ENCODE measurements around the gene RAB11B.
A peak's percentile ranks its signal among the peaks of the same experiment; 100 is the strongest.
"Not testable (repeated sequence)": the region's sequence is repeated elsewhere in the genome, so short reads cannot be mapped to it uniquely, and the experiment has no call there.

RAB11B gene

GRCh38 chr19:8421484-8422461 is 31.6 kb downstream of the RAB11B start:
- Histone ChIP-seq H3K4me3 (ENCODE audit: low read length) (no peak overlapping the region), H3K27me3 (ENCODE audit: insufficient read depth, low read length) (no peaks in the 10 kb centered on the region), H3K27ac (ENCODE audit: low read length) (no peak overlapping the region), H3K36me3 (ENCODE audit: insufficient read depth, low read depth, low read length) (no peaks in the 10 kb centered on the region), H3K9me3 (ENCODE audit: insufficient read depth, low read depth, low read length) (no peaks in the 10 kb centered on the region), H3K9ac (ENCODE audit: low read depth, low read length) (no peak overlapping the region), H3K4me1 (ENCODE audit: insufficient read depth, low read length) (no peaks in the 10 kb centered on the region)

- Histone ChIP-seq H3K9ac (ENCODE audit: low read depth, low read length) (no peak overlapping the region), H3K9me3 (ENCODE audit: insufficient read depth, low read depth, low read length) (no peaks in the 10 kb centered on the region), H3K36me3 (ENCODE audit: insufficient read depth, low read depth, low read length) (no peaks in the 10 kb centered on the region), H3K4me3 (ENCODE audit: low read length) (no peak overlapping the region), H3K27ac (ENCODE audit: low read length) (no peak overlapping the region), H3K4me1 (ENCODE audit: insufficient read depth, low read length) (no peaks in the 10 kb centered on the region), H3K27me3 (ENCODE audit: insufficient read depth, low read length) (no peaks in the 10 kb centered on the region)
Measured at GRCh38 chr19:8423817-8424223, 33.7 kb downstream of the RAB11B start.

- H3K9ac ChIP-seq (ENCODE audit: low read depth, low read length); H3K27me3 ChIP-seq (ENCODE audit: insufficient read depth, low read length); H3K4me3 ChIP-seq (ENCODE audit: low read length); H3K36me3 ChIP-seq (ENCODE audit: insufficient read depth, low read depth, low read length); H3K4me1 ChIP-seq (ENCODE audit: insufficient read depth, low read length); H3K27ac ChIP-seq (ENCODE audit: low read length); H3K9me3 ChIP-seq (ENCODE audit: insufficient read depth, low read depth, low read length): not testable (repeated sequence)
Measured at GRCh38 chr19:8425331-8425730, 35.2 kb downstream of the RAB11B start.

GRCh38 chr19:8426283-8426682 is 36.1 kb downstream of the RAB11B start:
- H3K27ac ChIP-seq (ENCODE audit: low read length): no peak overlapping the region
- H3K36me3 ChIP-seq (ENCODE audit: insufficient read depth, low read depth, low read length): no peaks in the 10 kb centered on the region
- H3K4me3 ChIP-seq (ENCODE audit: low read length): no peak overlapping the region
- no peak overlapping the region for H3K9ac ChIP-seq (ENCODE audit: low read depth, low read length)
- no peaks in the 10 kb centered on the region for H3K27me3 ChIP-seq (ENCODE audit: insufficient read depth, low read length)
- H3K9me3 ChIP-seq (ENCODE audit: insufficient read depth, low read depth, low read length): no peaks in the 10 kb centered on the region
- no peaks in the 10 kb centered on the region for H3K4me1 ChIP-seq (ENCODE audit: insufficient read depth, low read length)

GRCh38 chr19:8429044-8429443 is 38.9 kb downstream of the RAB11B start:
- Histone ChIP-seq H3K27me3 (ENCODE audit: insufficient read depth, low read length) (no peaks in the 10 kb centered on the region), H3K9ac (ENCODE audit: low read depth, low read length) (no peak overlapping the region), H3K9me3 (ENCODE audit: insufficient read depth, low read depth, low read length) (no peaks in the 10 kb centered on the region), H3K4me3 (ENCODE audit: low read length) (no peak overlapping the region), H3K27ac (ENCODE audit: low read length) (no peak overlapping the region), H3K36me3 (ENCODE audit: insufficient read depth, low read depth, low read length) (no peaks in the 10 kb centered on the region), H3K4me1 (ENCODE audit: insufficient read depth, low read length) (no peaks in the 10 kb centered on the region)

GRCh38 chr19:8429826-8430225 is 39.7 kb downstream of the RAB11B start:
- H3K27ac ChIP-seq (ENCODE audit: low read length): no peak overlapping the region
- H3K4me1 ChIP-seq (ENCODE audit: insufficient read depth, low read length): no peaks in the 10 kb centered on the region
- no peaks in the 10 kb centered on the region for H3K36me3 ChIP-seq (ENCODE audit: insufficient read depth, low read depth, low read length)
- H3K9me3 ChIP-seq (ENCODE audit: insufficient read depth, low read depth, low read length): no peaks in the 10 kb centered on the region
- H3K4me3 ChIP-seq (ENCODE audit: low read length): no peak overlapping the region
- no peak overlapping the region for H3K9ac ChIP-seq (ENCODE audit: low read depth, low read length)
- H3K27me3 ChIP-seq (ENCODE audit: insufficient read depth, low read length): no peaks in the 10 kb centered on the region

GRCh38 chr19:8430650-8431049 is 40.5 kb downstream of the RAB11B start:
- Histone ChIP-seq H3K36me3 (ENCODE audit: insufficient read depth, low read depth, low read length) (no peaks in the 10 kb centered on the region), H3K9me3 (ENCODE audit: insufficient read depth, low read depth, low read length) (no peaks in the 10 kb centered on the region), H3K4me3 (ENCODE audit: low read length) (no peak overlapping the region), H3K27me3 (ENCODE audit: insufficient read depth, low read length) (no peaks in the 10 kb centered on the region), H3K27ac (ENCODE audit: low read length) (no peak overlapping the region), H3K9ac (ENCODE audit: low read depth, low read length) (no peak overlapping the region), H3K4me1 (ENCODE audit: insufficient read depth, low read length) (no peaks in the 10 kb centered on the region)

GRCh38 chr19:8438236-8438635 is 48.1 kb downstream of the RAB11B start:
- peaks cover 4% of the 10 kb centered on the region; the same call in 1 of the 2 replicates for H3K36me3 ChIP-seq (ENCODE audit: insufficient read depth, low read depth, low read length)
- H3K27me3 ChIP-seq (ENCODE audit: insufficient read depth, low read length): no peaks in the 10 kb centered on the region
- no peaks in the 10 kb centered on the region for H3K4me1 ChIP-seq (ENCODE audit: insufficient read depth, low read length)
- H3K27ac ChIP-seq (ENCODE audit: low read length): no peak overlapping the region
- H3K9me3 ChIP-seq (ENCODE audit: insufficient read depth, low read depth, low read length): no peaks in the 10 kb centered on the region
- H3K4me3 ChIP-seq (ENCODE audit: low read length): no peak overlapping the region
- H3K9ac ChIP-seq (ENCODE audit: low read depth, low read length): no peak overlapping the region

GRCh38 chr19:8441725-8442544 is 51.8 kb downstream of the RAB11B start:
- Histone ChIP-seq H3K4me1 (ENCODE audit: insufficient read depth, low read length) (peaks cover 8% of the 10 kb centered on the region; the same call in 1 of the 2 replicates), H3K4me3 (ENCODE audit: low read length) (no peak overlapping the region), H3K27me3 (ENCODE audit: insufficient read depth, low read length) (no peaks in the 10 kb centered on the region), H3K9ac (ENCODE audit: low read depth, low read length) (peak overlapping the region; percentile 13; the same call in 1 of the 2 replicates), H3K36me3 (ENCODE audit: insufficient read depth, low read depth, low read length) (peaks cover 18% of the 10 kb centered on the region), H3K9me3 (ENCODE audit: insufficient read depth, low read depth, low read length) (no peaks in the 10 kb centered on the region), H3K27ac (ENCODE audit: low read length) (no peak overlapping the region)

GRCh38 chr19:8444140-8444676 is 54.0 kb downstream of the RAB11B start:
- Histone ChIP-seq H3K4me3 (ENCODE audit: low read length) (peak overlapping the region; percentile 99), H3K4me1 (ENCODE audit: insufficient read depth, low read length) (peaks cover 22% of the 10 kb centered on the region), H3K27ac (ENCODE audit: low read length) (peak overlapping the region; percentile 90), H3K36me3 (ENCODE audit: insufficient read depth, low read depth, low read length) (peaks cover 31% of the 10 kb centered on the region), H3K9ac (ENCODE audit: low read depth, low read length) (peak overlapping the region; percentile 99)
- H3K27me3 ChIP-seq (ENCODE audit: insufficient read depth, low read length); H3K9me3 ChIP-seq (ENCODE audit: insufficient read depth, low read depth, low read length): not testable (repeated sequence)

GRCh38 chr19:8444677-8445487 is 54.7 kb downstream of the RAB11B start, which contains the start of gene HNRNPM:
Gene HNRNPM, plus strand, starts transcription at chr19:8444975. Its CDS starts 24 bp downstream, at chr19:8444999.
- H3K27ac ChIP-seq (ENCODE audit: low read length): peak within 1 kb of the TSS; percentile 92
- H3K4me1 ChIP-seq (ENCODE audit: insufficient read depth, low read length): peaks cover 27% of the 10 kb centered on the region
- H3K4me3 ChIP-seq (ENCODE audit: low read length): peak within 1 kb of the TSS; percentile 99
- peaks cover 32% of the 10 kb centered on the region for H3K36me3 ChIP-seq (ENCODE audit: insufficient read depth, low read depth, low read length)
- H3K9me3 ChIP-seq (ENCODE audit: insufficient read depth, low read depth, low read length): no peaks in the 10 kb centered on the region
- H3K9ac ChIP-seq (ENCODE audit: low read depth, low read length): peak within 1 kb of the TSS; percentile 99
- no peaks in the 10 kb centered on the region for H3K27me3 ChIP-seq (ENCODE audit: insufficient read depth, low read length)
